HepG2 (cell line): ENCODE data around the gene RANBP3. TPM values are rescaled to one million over a fixed set of nuclear protein-coding genes. Genes with fewer than 3 reads are reported as not detected.
"Not testable (repeated sequence)": the region's sequence is repeated elsewhere in the genome, so short reads cannot be mapped to it uniquely, and the experiment has no call there.

Source experiments
- ATAC-seq: fragments of 200-7000 bp; cut with Tn5 transposase; 3 replicates; pipeline ENCODE4 v1.9.1; 2020; ENCODE audit warnings: mild to moderate bottlenecking, moderate library complexity
- BruUV-seq: library from RNA; stranded (reverse); fragments of 400-500 nt; replicated peaks from 2 replicates; lab custom pipeline; 2021; lab: Mats Ljungman, UMichigan
- CTCF ChIA-PET: fragments of 300-600 bp; formaldehyde crosslinking; extraction: SDS; loops from one replicate; lab custom pipeline; 2021; ENCODE audit warnings: low total read pairs, inconsistent platforms, low intra/inter-chr PET ratio; lab: Yijun Ruan, JAX
- POLR2A ChIA-PET: fragments of 350-600 bp; sonication (Branson Sonifier 250); formaldehyde crosslinking; loops from one replicate; lab custom pipeline; 2020; ENCODE audit warnings: antibody characterized with exemption, inconsistent platforms; lab: Yijun Ruan, JAX
- DNase-seq: peaks from one replicate; pipeline ENCODE4 v3.0.0-alpha.2; 2015; ENCODE audit warnings: low spot score
- FAIRE-seq: peaks from 3 replicates; lab custom pipeline; 2011; peaks lifted over from hg19 to GRCh38; lab: Jason Lieb, UNC
- H2AFZ ChIP-seq: one replicate; pipeline ENCODE4 v1.6.1; 2011; ENCODE audit warnings: low read length, inconsistent platforms
- H3K27ac ChIP-seq: fragments of 300-600 bp; 3 replicates; pipeline ENCODE4 v1.8.0; 2011; ENCODE audit warnings: mixed run types, mild to moderate bottlenecking, mixed read lengths, low read length, inconsistent platforms; ENCODE audit not compliant: insufficient read depth; ENCODE audit errors: extremely low read length
- H3K27me3 ChIP-seq, 2 experiments: fragments of 200-600 bp in 1 of 2; 2 replicates in 1 of 2; 3 replicates in 1 of 2; pipeline versions ENCODE4 v1.6.0 to v1.8.0; 2011; ENCODE audit warnings: low read length in 2 of 2, mild to moderate bottlenecking in 2 of 2, moderate library complexity in 2 of 2, inconsistent platforms in 1 of 2; ENCODE audit not compliant: insufficient read depth in 2 of 2, control insufficient read depth in 1 of 2
- H3K36me3 ChIP-seq, 2 experiments: fragments of 200-600 bp in 1 of 2; replicated peaks in 1 of 2; 2 replicates in 1 of 2; 3 replicates in 1 of 2; pipeline versions ENCODE4 v1.5.1 to v1.8.0; 2011; ENCODE audit warnings: low read length in 2 of 2, inconsistent platforms in 1 of 2; ENCODE audit not compliant: insufficient read depth in 2 of 2, control insufficient read depth in 1 of 2
- H3K4me1 ChIP-seq: 2 replicates; pipeline ENCODE4 v1.5.1; 2012; ENCODE audit warnings: low read length, inconsistent platforms; ENCODE audit not compliant: insufficient read depth
- H3K4me2 ChIP-seq: 2 replicates; pipeline ENCODE4 v1.6.0; 2011; ENCODE audit warnings: low read depth, low read length, inconsistent platforms
- H3K4me3 ChIP-seq, 3 experiments: fragments of 200-600 bp in 1 of 3; sonication (generic), shearing (Covaris generic) in 1 of 3; replicated peaks in 1 of 3; 2 replicates each; pipeline ENCODE4 v1.5.1; 2011 to 2016; ENCODE audit warnings: low read length in 3 of 3, inconsistent platforms in 2 of 3, low read depth in 2 of 3, mild to moderate bottlenecking in 2 of 3, control low read depth in 1 of 3, mixed read lengths in 1 of 3; ENCODE audit not compliant: insufficient read depth in 1 of 3
- H3K79me2 ChIP-seq: one replicate; pipeline ENCODE4 v1.6.1; 2011; ENCODE audit warnings: low read length, inconsistent platforms; ENCODE audit not compliant: insufficient read depth
- H3K9ac ChIP-seq: 2 replicates; pipeline ENCODE4 v1.6.0; 2011; ENCODE audit warnings: mild to moderate bottlenecking, low read depth, low read length, inconsistent platforms; ENCODE audit not compliant: insufficient read depth
- H3K9me3 ChIP-seq: 2 replicates; pipeline ENCODE4 v1.5.1; 2012; ENCODE audit warnings: mild to moderate bottlenecking, low read length
- H4K20me1 ChIP-seq: 2 replicates; pipeline ENCODE4 v1.6.0; 2011; ENCODE audit warnings: inconsistent platforms, mild to moderate bottlenecking, low read length, moderate library complexity; ENCODE audit not compliant: insufficient read depth
- ZMYM3 ChIP-seq: sonication (generic); formaldehyde crosslinking; IDR thresholded peaks from 2 replicates; pipeline ENCODE4 v1.5.1; 2020; ENCODE audit warnings: mild to moderate bottlenecking, missing genetic modification reagents
- ZNF263 ChIP-seq: sonication (generic); formaldehyde crosslinking; IDR thresholded peaks from 2 replicates; pipeline ENCODE4 v1.4.0; 2020; ENCODE audit warnings: missing genetic modification reagents
- ZNF460 ChIP-seq: sonication (generic); formaldehyde crosslinking; IDR thresholded peaks from 2 replicates; pipeline ENCODE4 v1.5.1; 2020; ENCODE audit warnings: missing genetic modification reagents, mild to moderate bottlenecking, borderline replicate concordance
- WGBS: methylation state at CpG from one replicate; pipeline ENCODE4 v1.1.6; 2017; ENCODE audit warnings: low lambda C conversion rate; 5-methylcytosine and 5-hydroxymethylcytosine counted together
- in situ Hi-C: cut with HindIII; loops from 2 replicates; pipeline ENCODE4 v1.10.0; 2017; ENCODE audit warnings: low pct_unique_long_range_greater_than_20kb; ENCODE audit not compliant: extremely low pct_ligation_motif_present
- intact Hi-C: fragments of 100-400 bp; cut with micrococcal nuclease; formaldehyde crosslinking; loops from one replicate; pipeline ENCODE4 v1.10.0; 2022; ENCODE audit not compliant: unreplicated experiment
- polyA plus RNA-seq, 8 experiments: library from polyadenylated mRNA; depleted of rRNA in 3 of 8; stranded (reverse) in 7 of 8; unstranded in 1 of 8; fragments of >200 nt; fragmentation: Illumina TruSeq in 4 of 8; extraction: Trizol in 4 of 8; gene quantifications; 2 replicates each; pipeline versions ENCODE4 v1.2.1 to v1.2.3, GENCODE V29; 2011 to 2016; ENCODE audit warnings: low read depth in 4 of 8, missing spikeins in 1 of 8, mixed read lengths in 1 of 8; ENCODE audit not compliant: insufficient read depth in 1 of 8
- total RNA-seq, 5 experiments: library from RNA; depleted of rRNA; stranded (reverse); fragments of >200 nt; fragmentation: Illumina TruSeq; extraction: Trizol; gene quantifications; 2 replicates each; pipeline ENCODE4 v1.2.3, GENCODE V29; 2016; ENCODE audit warnings: low read depth in 1 of 5
- TF ChIP-seq, protein P1 (sequence below): sonication (generic); formaldehyde crosslinking; IDR thresholded peaks from 2 replicates; pipeline ENCODE4 v1.5.0; 2020; ENCODE audit warnings: mild to moderate bottlenecking, missing genetic modification reagents
- TF ChIP-seq, protein P2 (sequence below): sonication (generic); formaldehyde crosslinking; IDR thresholded peaks from 2 replicates; pipeline ENCODE4 v1.5.1; 2020; ENCODE audit warnings: missing genetic modification reagents, mild to moderate bottlenecking, borderline replicate concordance
- TF ChIP-seq, protein P3 (sequence below): sonication (generic); formaldehyde crosslinking; IDR thresholded peaks from 2 replicates; pipeline ENCODE4 v1.5.1; 2020; ENCODE audit warnings: missing genetic modification reagents, mild to moderate bottlenecking, borderline replicate concordance

RANBP3 gene
- total and polyA plus RNA-seq, 2 of the 13 experiments (the other 11 are each of a cell fraction or from before 2014, with no cell fraction given) = 39.5 to 149 TPM

DNA sequence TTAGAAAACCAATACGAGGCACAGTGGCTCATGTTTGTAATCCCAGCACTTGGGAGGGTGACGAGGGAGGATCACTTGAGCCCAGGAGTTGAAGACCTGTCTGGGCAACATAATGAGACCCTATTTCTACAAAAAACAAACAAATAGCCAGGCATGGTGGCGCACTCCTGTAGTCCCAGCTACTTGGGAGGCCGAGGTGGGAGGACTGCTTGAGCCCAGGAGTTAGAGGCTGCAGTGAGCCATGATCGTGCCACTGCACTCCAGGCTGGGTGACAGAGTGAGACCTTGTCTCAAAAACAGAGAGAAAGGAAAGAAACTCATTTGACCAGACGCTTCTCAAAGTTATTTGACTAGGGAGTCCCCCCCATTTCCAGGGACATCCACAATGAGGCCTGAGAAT is 14.7 kb downstream of the RANBP3 start:
- DNase-seq, in situ Hi-C loops: not testable (repeated sequence)

More for the DNA sequence above, 14.7 kb downstream of the RANBP3 start:
- 83% methylated on average over 6 of the region's 6 CpGs for WGBS
- H3K4me3 ChIP-seq = peak overlapping the region in 2 of 3 experiments; percentile 19 to 68; a peak in 4 of 6 replicates
- peaks cover 93% of the 10 kb centered on the region for H3K79me2 ChIP-seq
- H3K27me3 ChIP-seq, ATAC-seq, H2AFZ ChIP-seq, H3K9me3 ChIP-seq, H4K20me1 ChIP-seq, FAIRE-seq, BruUV-seq: not testable (repeated sequence)
- intact Hi-C loops = loop anchor here (2.0 kb wide), 1 partner anchor 58 kb away; the partner anchor contains the start of gene VMAC
- H3K4me2 ChIP-seq = peak overlapping the region; percentile 87
- TF ChIP-seq ZNF263 (CRISPR knock-in tag) (peak; percentile 71), ZMYM3 (CRISPR knock-in tag) (0 out of 2 replicates have a peak, but pooled peaks have one; percentile 26), ZNF460 (CRISPR knock-in tag) (peak; percentile 45; the same call in 1 of the 2 replicates)
- TF ChIP-seq, protein P1, sequence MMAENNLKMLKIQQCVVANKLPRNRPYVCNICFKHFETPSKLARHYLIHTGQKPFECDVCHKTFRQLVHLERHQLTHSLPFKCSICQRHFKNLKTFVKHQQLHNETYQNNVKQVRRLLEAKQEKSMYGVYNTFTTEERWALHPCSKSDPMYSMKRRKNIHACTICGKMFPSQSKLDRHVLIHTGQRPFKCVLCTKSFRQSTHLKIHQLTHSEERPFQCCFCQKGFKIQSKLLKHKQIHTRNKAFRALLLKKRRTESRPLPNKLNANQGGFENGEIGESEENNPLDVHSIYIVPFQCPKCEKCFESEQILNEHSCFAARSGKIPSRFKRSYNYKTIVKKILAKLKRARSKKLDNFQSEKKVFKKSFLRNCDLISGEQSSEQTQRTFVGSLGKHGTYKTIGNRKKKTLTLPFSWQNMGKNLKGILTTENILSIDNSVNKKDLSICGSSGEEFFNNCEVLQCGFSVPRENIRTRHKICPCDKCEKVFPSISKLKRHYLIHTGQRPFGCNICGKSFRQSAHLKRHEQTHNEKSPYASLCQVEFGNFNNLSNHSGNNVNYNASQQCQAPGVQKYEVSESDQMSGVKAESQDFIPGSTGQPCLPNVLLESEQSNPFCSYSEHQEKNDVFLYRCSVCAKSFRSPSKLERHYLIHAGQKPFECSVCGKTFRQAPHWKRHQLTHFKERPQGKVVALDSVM = peak; percentile 95
- TF ChIP-seq, protein P2, sequence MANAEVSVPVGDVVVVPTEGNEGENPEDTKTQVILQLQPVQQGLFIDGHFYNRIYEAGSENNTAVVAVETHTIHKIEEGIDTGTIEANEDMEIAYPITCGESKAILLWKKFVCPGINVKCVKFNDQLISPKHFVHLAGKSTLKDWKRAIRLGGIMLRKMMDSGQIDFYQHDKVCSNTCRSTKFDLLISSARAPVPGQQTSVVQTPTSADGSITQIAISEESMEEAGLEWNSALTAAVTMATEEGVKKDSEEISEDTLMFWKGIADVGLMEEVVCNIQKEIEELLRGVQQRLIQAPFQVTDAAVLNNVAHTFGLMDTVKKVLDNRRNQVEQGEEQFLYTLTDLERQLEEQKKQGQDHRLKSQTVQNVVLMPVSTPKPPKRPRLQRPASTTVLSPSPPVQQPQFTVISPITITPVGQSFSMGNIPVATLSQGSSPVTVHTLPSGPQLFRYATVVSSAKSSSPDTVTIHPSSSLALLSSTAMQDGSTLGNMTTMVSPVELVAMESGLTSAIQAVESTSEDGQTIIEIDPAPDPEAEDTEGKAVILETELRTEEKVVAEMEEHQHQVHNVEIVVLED (CRISPR knock-in tag) = 0 out of 2 replicates have a peak, but pooled peaks have one; percentile 1
- TF ChIP-seq, protein P3, sequence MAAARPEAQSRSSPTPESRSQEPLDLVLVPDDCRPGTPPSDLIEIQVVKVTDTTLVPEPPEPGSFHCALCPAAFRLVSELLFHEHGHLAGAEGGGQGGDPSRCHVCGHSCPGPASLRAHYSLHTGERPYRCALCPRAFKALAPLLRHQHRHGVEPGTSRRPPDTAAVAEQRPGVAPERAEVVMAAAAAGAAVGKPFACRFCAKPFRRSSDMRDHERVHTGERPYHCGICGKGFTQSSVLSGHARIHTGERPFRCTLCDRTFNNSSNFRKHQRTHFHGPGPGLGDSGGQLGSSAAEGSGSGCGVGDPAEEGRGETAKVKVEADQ (CRISPR knock-in tag) = 0 out of 2 replicates have a peak, but pooled peaks have one; percentile 61
- ChIA-PET POLR2A (interaction anchor here (2.3 to 2.4 kb wide), 2 partner anchors 13 to 54 kb away, joined by 14 to 30 read pairs; partner anchors contain the start of gene RANBP3), CTCF (interaction anchor here (1.6 kb wide), 1 partner anchor 24 kb away, joined by 5 read pairs; no protein-coding TSS in a partner anchor)
- H3K36me3 ChIP-seq = peaks cover 6 to 27% of the 10 kb centered on the region in 2 experiments
- H3K9ac ChIP-seq = peak overlapping the region; percentile 73
- H3K4me1 ChIP-seq = peaks cover 99% of the 10 kb centered on the region
- H3K27ac ChIP-seq = peak overlapping the region; percentile 95
